BE2C (cell line): Measurements from ENCODE around the gene CBLN3.

Experiments used
- DNase-seq: peaks from one replicate; pipeline ENCODE4 v3.0.0-alpha.2; 2020
- H3K27me3 ChIP-seq: fragments of 250-450 bp; sonication (Bioruptor Pico); 2 replicates; pipeline ENCODE4 v1.5.1; 2020; ENCODE audit warnings: mild to moderate bottlenecking
- H3K36me3 ChIP-seq: fragments of 250-450 bp; sonication (Bioruptor Pico); 2 replicates; pipeline ENCODE4 v1.5.1; 2020; ENCODE audit warnings: mild to moderate bottlenecking
- H3K4me1 ChIP-seq: fragments of 250-450 bp; sonication (Bioruptor Pico); 2 replicates; pipeline ENCODE4 v1.5.1; 2020
- H3K4me3 ChIP-seq: 2 replicates; pipeline ENCODE4 v1.5.1; 2011; ENCODE audit warnings: low read depth, low read length
- H3K9me3 ChIP-seq: fragments of 250-450 bp; sonication (Bioruptor Pico); 2 replicates; pipeline ENCODE4 v1.5.1; 2020
- TF ChIP-seq, protein P1 (sequence below): IDR thresholded peaks from 2 replicates; pipeline ENCODE4 v1.5.1; 2012; ENCODE audit warnings: mild to moderate bottlenecking, low read depth, low read length

Gene CBLN3

DNA sequence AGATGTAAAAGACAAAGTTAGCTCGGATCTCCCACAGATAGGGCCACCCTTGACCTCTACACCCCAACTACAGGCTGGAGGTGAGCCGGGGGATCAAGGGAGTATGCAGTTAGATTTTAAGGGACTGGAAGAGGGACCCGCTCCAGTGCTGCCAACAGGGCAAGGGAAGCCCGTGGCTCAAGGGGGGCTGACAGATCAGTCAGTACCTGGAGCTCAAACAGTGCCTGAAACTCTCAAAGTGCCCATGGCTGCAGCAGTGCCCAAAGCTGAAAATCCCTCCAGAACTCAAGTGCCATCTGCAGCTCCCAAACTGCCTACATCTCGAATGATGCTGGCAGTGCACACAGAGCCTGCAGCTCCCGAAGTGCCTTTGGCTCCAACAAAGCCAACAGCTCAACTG, 20.3 kb downstream of the CBLN3 start:
- DNase-seq, result no peak
- H3K4me3 ChIP-seq, result no peak overlapping the region

DNA sequence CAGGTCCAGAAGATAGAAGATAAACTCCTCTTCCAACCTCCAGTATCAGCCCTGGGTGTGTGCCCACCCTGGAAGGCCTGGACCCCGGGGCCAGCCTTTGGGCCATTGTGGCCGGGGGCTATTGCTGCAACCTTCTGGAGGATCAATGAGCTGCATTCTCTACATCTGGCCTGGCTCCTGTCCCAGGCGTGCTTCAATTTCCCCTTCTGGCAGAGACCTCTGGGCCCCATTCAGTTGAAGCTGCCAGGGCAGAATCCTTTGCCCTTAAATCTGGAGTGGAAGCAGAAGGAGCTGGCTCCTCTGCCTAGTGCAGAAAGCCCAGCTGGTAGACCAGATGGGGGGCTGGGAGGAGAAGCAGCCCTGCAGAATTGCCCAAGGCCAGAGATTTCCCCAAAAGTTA, 20.7 kb downstream of the CBLN3 start:
- H3K36me3 ChIP-seq, result no peaks in the 10 kb centered on the region
- no peak for DNase-seq
- no peak overlapping the region for H3K4me3 ChIP-seq
- TF ChIP-seq, protein P1, sequence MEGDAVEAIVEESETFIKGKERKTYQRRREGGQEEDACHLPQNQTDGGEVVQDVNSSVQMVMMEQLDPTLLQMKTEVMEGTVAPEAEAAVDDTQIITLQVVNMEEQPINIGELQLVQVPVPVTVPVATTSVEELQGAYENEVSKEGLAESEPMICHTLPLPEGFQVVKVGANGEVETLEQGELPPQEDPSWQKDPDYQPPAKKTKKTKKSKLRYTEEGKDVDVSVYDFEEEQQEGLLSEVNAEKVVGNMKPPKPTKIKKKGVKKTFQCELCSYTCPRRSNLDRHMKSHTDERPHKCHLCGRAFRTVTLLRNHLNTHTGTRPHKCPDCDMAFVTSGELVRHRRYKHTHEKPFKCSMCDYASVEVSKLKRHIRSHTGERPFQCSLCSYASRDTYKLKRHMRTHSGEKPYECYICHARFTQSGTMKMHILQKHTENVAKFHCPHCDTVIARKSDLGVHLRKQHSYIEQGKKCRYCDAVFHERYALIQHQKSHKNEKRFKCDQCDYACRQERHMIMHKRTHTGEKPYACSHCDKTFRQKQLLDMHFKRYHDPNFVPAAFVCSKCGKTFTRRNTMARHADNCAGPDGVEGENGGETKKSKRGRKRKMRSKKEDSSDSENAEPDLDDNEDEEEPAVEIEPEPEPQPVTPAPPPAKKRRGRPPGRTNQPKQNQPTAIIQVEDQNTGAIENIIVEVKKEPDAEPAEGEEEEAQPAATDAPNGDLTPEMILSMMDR, result no peak
- H3K9me3 ChIP-seq, result no peaks in the 10 kb centered on the region
- H3K27me3 ChIP-seq, result no peaks in the 10 kb centered on the region
- peaks cover 7% of the 10 kb centered on the region for H3K4me1 ChIP-seq

More for the DNA sequence above, 20.3 kb downstream of the CBLN3 start:
- peaks cover 7% of the 10 kb centered on the region for H3K4me1 ChIP-seq
- H3K27me3 ChIP-seq, result no peaks in the 10 kb centered on the region
- no peaks in the 10 kb centered on the region for H3K36me3 ChIP-seq
- H3K9me3 ChIP-seq, result no peaks in the 10 kb centered on the region
- TF ChIP-seq, protein P1, result no peak

DNA sequence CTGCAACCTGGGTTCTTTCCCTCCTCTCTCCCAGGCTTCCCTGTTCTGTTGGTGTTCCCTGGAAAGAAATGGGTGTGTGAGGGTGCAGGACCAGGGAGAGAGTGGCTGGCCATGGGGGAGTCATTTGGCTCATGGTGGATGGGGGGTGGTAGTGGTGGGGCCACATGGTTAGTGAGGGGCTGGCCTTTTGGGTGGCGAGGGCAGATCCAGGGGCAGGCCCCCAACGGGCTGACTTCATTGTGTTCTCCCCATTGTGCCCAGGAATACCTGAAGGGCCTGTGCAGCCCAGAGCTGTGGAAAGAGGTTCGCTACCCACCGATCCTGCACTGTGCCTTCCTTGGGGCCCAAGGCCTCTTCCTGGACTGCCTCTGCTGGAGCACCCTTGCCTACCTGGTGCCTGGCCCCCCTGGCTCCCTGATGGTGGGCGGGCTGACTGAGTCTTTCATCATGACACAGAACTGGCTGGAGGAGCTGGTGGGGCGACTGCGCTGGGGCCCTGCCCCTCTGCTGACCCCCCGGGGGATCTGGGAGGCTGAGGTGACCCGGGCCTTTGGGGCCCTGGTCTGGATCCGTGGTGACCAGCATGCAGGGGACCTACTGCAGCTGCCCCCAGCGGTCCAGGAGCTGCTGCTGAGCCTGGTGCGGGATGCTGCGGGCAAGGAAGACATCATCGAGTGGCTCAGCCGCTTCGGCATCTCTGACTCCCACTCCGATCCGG, 21.7 kb downstream of the CBLN3 start:
- Histone ChIP-seq H3K9me3 (no peaks in the 10 kb centered on the region), H3K4me3 (no peak overlapping the region), H3K36me3 (no peaks in the 10 kb centered on the region), H3K4me1 (peaks cover 7% of the 10 kb centered on the region), H3K27me3 (no peaks in the 10 kb centered on the region)
- no peak for DNase-seq
- TF ChIP-seq, protein P1, result no peak

DNA sequence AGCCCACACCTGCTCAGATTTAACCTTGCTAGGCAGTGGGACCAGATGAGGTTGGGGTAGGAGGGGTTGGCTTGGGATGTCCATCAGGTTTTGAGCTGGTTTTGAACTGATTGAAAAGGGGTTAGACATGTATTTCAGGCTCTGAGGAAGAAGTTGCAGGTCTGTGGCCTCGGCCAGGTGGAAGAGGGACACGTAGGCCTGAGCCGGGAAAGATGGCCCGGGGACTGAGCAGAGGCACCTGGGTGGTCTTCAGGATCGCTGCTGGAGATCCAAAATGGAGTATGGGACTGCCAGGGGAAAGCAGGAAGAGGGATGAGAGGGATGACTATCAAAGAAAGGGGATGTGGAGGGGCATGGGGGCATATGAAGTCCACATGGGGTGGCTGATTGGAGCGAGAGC, 23.1 kb downstream of the CBLN3 start:
- TF ChIP-seq, protein P1, result no peak
- Histone ChIP-seq H3K4me1 (no peaks in the 10 kb centered on the region), H3K36me3 (no peaks in the 10 kb centered on the region), H3K27me3 (no peaks in the 10 kb centered on the region), H3K9me3 (no peaks in the 10 kb centered on the region), H3K4me3 (no peak overlapping the region)
- DNase-seq, result no peak

DNA sequence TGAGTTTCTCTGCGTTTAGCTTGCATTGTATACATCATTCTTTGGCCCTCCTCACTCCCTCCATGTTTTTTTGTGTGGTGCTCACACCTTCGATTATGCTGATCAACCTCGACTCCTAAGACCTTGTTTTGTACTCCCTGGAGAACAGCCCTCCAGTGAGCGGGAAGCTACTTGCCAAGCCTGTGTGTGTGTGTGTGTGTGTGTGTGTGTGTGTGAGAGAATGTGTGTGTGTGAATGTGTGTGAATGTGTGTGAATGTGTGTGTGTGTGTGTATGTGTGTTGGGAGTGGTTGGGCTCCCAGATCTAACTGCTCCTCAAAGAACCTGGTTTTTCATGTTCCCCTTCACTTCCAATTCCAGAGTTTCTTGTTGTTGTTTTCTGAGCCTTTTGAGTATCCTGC, 24.7 kb downstream of the CBLN3 start:
- Histone ChIP-seq H3K27me3 (no peaks in the 10 kb centered on the region), H3K9me3 (no peaks in the 10 kb centered on the region), H3K4me1 (no peaks in the 10 kb centered on the region), H3K4me3 (no peak overlapping the region), H3K36me3 (no peaks in the 10 kb centered on the region)
- DNase-seq, result no peak
- TF ChIP-seq, protein P1, result no peak

DNA sequence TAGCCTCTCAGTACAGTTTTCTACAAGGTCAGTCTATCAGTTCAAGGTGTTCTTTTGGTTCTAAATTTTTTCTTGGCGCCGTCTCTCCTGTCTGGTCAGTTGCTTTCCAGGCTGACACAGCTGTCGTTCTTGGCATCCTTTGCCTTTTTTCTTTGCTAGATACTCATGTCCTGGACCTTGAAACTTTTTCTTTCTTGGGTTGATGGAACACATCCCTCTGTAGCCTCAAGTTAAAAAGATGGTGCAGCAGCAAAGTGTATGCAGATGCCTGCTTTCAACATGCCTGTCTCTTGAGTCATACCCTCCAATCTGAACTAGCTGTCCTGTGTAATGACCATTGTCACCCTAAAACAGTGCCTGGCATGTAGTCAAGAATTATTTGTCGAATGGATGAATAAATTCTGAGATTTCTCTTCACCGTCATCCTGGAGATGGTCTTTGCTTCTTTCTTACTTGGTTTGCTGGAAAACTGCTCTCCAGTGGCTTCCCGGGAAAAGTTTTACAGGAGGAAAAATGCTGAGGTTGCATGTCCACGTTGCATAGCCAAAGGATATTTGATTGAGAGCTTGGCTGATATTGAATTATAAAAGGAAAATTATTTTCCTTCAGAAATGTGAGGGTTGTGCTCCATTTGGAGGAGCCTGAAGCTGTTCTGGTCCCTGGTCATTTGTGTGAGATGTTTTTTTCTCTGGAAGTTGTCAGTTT, 26.0 kb downstream of the CBLN3 start:
- no peaks in the 10 kb centered on the region for H3K9me3 ChIP-seq
- no peaks in the 10 kb centered on the region for H3K36me3 ChIP-seq
- no peaks in the 10 kb centered on the region for H3K27me3 ChIP-seq
- H3K4me3 ChIP-seq, result no peak overlapping the region
- TF ChIP-seq, protein P1, result no peak
- peaks cover 3% of the 10 kb centered on the region; the same call in 1 of the 2 replicates for H3K4me1 ChIP-seq
- DNase-seq, result no peak
